ENCODE data around the gene UMODL1. TPM values are rescaled to one million over a fixed set of nuclear protein-coding genes. Genes with fewer than 3 reads are reported as not detected.
"Not testable (repeated sequence)": the region's sequence is repeated elsewhere in the genome, so short reads cannot be mapped to it uniquely, and the experiment has no call there.

UMODL1 gene
- total RNA-seq, 2 experiments from 2014 or later, result 7.4 to 12.3 TPM

DNA sequence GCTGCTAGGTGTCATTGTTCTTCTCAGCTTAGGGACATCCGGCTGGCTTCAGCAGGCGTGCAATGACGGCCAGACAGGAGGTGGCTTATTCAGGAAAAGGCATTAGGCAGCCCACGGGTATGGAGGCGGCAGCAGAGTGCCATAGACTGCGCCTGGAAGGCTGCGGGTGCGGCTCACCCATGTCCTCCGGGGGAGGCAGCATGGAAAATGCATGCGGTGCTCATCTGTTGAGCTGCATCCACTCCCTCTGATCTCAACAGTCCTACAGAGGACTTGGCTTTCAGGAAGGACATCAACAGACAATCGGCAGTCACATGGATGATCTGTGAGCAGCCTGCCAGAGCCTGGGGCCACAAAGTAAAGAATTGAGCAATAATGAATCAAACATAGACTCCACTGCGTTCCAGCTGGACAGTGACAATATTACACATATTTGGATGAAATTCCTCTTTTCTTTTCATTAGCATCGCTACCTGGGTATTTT is 42.9 kb downstream of the UMODL1 start:
- Histone ChIP-seq H3K79me2 (ENCODE audit: insufficient read depth, low read depth, low read length) (no peaks in the 10 kb centered on the region), H3K27ac (ENCODE audit: low read depth, low read length, poor library complexity, severe bottlenecking) (no peak overlapping the region), H2AFZ (ENCODE audit: low read length) (no peak overlapping the region), H3K4me2 (ENCODE audit: low read length) (no peak overlapping the region), H3K4me3 (ENCODE audit: low read depth, low read length, poor library complexity, severe bottlenecking) (no peak overlapping the region), H3K4me1 (ENCODE audit: insufficient read depth, low read length, poor library complexity, severe bottlenecking) (peaks cover 42% of the 10 kb centered on the region), H4K20me1 (ENCODE audit: insufficient read depth, low read length) (no peaks in the 10 kb centered on the region), H3K36me3 (ENCODE audit: insufficient read depth, low read length) (no peaks in the 10 kb centered on the region), H3K9me3 (ENCODE audit: low read length) (no peaks in the 10 kb centered on the region), H3K9me2 (ENCODE audit: insufficient read depth, low read length) (no peaks in the 10 kb centered on the region)
- CTCF ChIA-PET (ENCODE audit: unreplicated experiment), result interaction anchor here (0.9 kb wide), 1 partner anchor 38 kb away, joined by 3 read pairs; no protein-coding TSS in a partner anchor
- BruUV-seq (replicated peaks), result no TSS peak
- POLR2A ChIA-PET, result interaction anchor here (0.5 kb wide), 1 partner anchor 97 kb away, joined by 3 read pairs; no protein-coding TSS in a partner anchor
- intact Hi-C loops (cut with micrococcal nuclease; ENCODE audit: unreplicated experiment), result no loop called here
- 0 out of 2 replicates have a peak, but pooled peaks have one; percentile 20 for TF ChIP-seq CTCF (conservative IDR thresholded peaks at IDR 0.05; ENCODE audit: low read length)
- no peak for TF ChIP-seq EZH2phosphoT487 (IDR thresholded peaks at IDR 0.05; ENCODE audit: borderline replicate concordance, low read depth, low read length)
- no peak for DNase-seq (ENCODE audit: low spot score)

DNA sequence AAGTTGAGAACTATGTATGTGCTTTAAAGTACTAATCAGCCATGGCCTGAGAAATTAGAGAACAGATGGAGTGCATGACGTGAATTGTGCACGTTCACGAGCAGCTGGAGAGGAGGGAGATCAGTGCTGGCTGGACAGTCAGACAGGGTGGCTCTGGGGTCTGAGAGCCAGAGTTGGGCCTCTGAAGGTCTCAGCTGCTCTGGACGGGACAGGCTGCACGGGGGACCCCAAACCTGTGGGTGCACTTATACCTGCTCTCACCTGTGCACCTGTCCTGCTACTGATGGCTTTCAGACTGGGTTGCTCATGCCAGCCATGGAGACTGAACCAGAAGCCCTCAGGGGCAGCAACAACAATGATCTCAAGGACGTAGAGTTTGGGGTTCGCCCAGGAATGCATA is 43.5 kb downstream of the UMODL1 start:
- no peak overlapping the region for H3K4me3 ChIP-seq (ENCODE audit: low read depth, low read length, poor library complexity, severe bottlenecking)
- CTCF ChIA-PET (ENCODE audit: unreplicated experiment), result no interaction called here
- no peak for DNase-seq (ENCODE audit: low spot score)
- no peaks in the 10 kb centered on the region for H3K9me2 ChIP-seq (ENCODE audit: insufficient read depth, low read length)
- no peaks in the 10 kb centered on the region for H3K9me3 ChIP-seq (ENCODE audit: low read length)
- H3K36me3 ChIP-seq (ENCODE audit: insufficient read depth, low read length), result no peaks in the 10 kb centered on the region
- no peak overlapping the region for H2AFZ ChIP-seq (ENCODE audit: low read length)
- TF ChIP-seq EZH2phosphoT487 (IDR thresholded peaks at IDR 0.05; ENCODE audit: borderline replicate concordance, low read depth, low read length) (no peak), CTCF (conservative IDR thresholded peaks at IDR 0.05; ENCODE audit: low read length) (no peak)
- H3K4me2 ChIP-seq (ENCODE audit: low read length), result no peak overlapping the region
- H3K4me1 ChIP-seq (ENCODE audit: insufficient read depth, low read length, poor library complexity, severe bottlenecking), result peaks cover 44% of the 10 kb centered on the region
- no peak overlapping the region for H3K27ac ChIP-seq (ENCODE audit: low read depth, low read length, poor library complexity, severe bottlenecking)
- intact Hi-C loops (cut with micrococcal nuclease; ENCODE audit: unreplicated experiment), result loop anchor here (5.0 kb wide), 2 partner anchors 423 to 502 kb away; no protein-coding TSS in a partner anchor
- BruUV-seq (replicated peaks), result no TSS peak
- no peaks in the 10 kb centered on the region for H3K79me2 ChIP-seq (ENCODE audit: insufficient read depth, low read depth, low read length)
- POLR2A ChIA-PET, result interaction anchor here (0.5 kb wide), 1 partner anchor 98 kb away, joined by 3 read pairs; no protein-coding TSS in a partner anchor
- H4K20me1 ChIP-seq (ENCODE audit: insufficient read depth, low read length), result no peaks in the 10 kb centered on the region

DNA sequence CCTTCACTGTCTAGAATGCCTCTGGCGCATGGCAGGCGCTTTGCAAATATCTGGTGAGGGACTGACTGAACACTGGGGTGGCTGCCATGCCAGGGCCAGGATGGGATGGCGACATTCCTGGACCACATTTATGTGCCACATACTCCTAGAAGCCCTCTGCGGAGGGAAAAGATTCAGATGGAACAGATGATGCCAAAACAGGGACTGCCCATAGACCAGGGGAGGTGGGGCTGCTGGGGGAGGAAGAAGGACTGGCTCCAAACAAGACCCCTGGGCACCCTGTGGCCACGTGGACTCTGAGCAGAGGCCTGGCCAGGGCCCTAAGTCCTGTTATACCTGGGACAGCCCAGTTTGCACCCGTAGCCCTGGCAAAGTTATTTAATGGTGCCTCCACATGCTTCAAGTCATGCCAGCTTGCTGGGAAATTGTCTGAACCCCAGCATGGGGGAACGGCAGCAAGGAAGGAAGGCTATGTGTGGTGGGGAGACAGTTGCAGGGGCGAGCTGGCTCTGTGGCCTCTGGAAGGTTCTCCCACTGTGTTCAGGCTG is 44.1 kb downstream of the UMODL1 start:
- TF ChIP-seq CTCF (conservative IDR thresholded peaks at IDR 0.05; ENCODE audit: low read length) (no peak), EZH2phosphoT487 (IDR thresholded peaks at IDR 0.05; ENCODE audit: borderline replicate concordance, low read depth, low read length) (no peak)
- Histone ChIP-seq H4K20me1 (ENCODE audit: insufficient read depth, low read length) (no peaks in the 10 kb centered on the region), H3K9me2 (ENCODE audit: insufficient read depth, low read length) (no peaks in the 10 kb centered on the region), H3K4me1 (ENCODE audit: insufficient read depth, low read length, poor library complexity, severe bottlenecking) (peaks cover 50% of the 10 kb centered on the region), H3K4me2 (ENCODE audit: low read length) (no peak overlapping the region), H3K4me3 (ENCODE audit: low read depth, low read length, poor library complexity, severe bottlenecking) (no peak overlapping the region), H3K9me3 (ENCODE audit: low read length) (no peaks in the 10 kb centered on the region), H3K79me2 (ENCODE audit: insufficient read depth, low read depth, low read length) (no peaks in the 10 kb centered on the region), H3K36me3 (ENCODE audit: insufficient read depth, low read length) (no peaks in the 10 kb centered on the region), H2AFZ (ENCODE audit: low read length) (no peak overlapping the region), H3K27ac (ENCODE audit: low read depth, low read length, poor library complexity, severe bottlenecking) (no peak overlapping the region)
- ChIA-PET POLR2A (interaction anchor here (0.6 kb wide), 1 partner anchor 25 kb away, joined by 3 read pairs; no protein-coding TSS in a partner anchor), CTCF (ENCODE audit: unreplicated experiment) (no interaction called here)
- intact Hi-C loops (cut with micrococcal nuclease; ENCODE audit: unreplicated experiment), result loop anchor here (5.0 kb wide), 2 partner anchors 422 to 503 kb away; no protein-coding TSS in a partner anchor
- DNase-seq (ENCODE audit: low spot score), result no peak
- BruUV-seq (replicated peaks), result no TSS peak

GRCh38 chr21:42116551-42116950 is 45.4 kb downstream of the UMODL1 start:
- H4K20me1 ChIP-seq (ENCODE audit: insufficient read depth, low read length); H2AFZ ChIP-seq (ENCODE audit: low read length); H3K9me2 ChIP-seq (ENCODE audit: insufficient read depth, low read length); H3K4me3 ChIP-seq (ENCODE audit: low read depth, low read length, poor library complexity, severe bottlenecking); H3K79me2 ChIP-seq (ENCODE audit: insufficient read depth, low read depth, low read length); DNase-seq (ENCODE audit: low spot score); H3K9me3 ChIP-seq (ENCODE audit: low read length); H3K36me3 ChIP-seq (ENCODE audit: insufficient read depth, low read length); BruUV-seq (replicated peaks): not testable (repeated sequence)
- Histone ChIP-seq H3K4me1 (ENCODE audit: insufficient read depth, low read length, poor library complexity, severe bottlenecking) (peaks cover 63% of the 10 kb centered on the region), H3K27ac (ENCODE audit: low read depth, low read length, poor library complexity, severe bottlenecking) (peak overlapping the region; percentile 27), H3K4me2 (ENCODE audit: low read length) (peak overlapping the region; percentile 82; the same call in 1 of the 2 replicates)
- CTCF ChIA-PET (ENCODE audit: unreplicated experiment), result interaction anchor here (0.6 to 1.0 kb wide), 3 partner anchors 76 to 831 kb away, joined by 3 read pairs; no protein-coding TSS in a partner anchor
- intact Hi-C loops (cut with micrococcal nuclease; ENCODE audit: unreplicated experiment), result loop anchor here (2.0 to 5.0 kb wide), 5 partner anchors 54 to 504 kb away; no protein-coding TSS in a partner anchor
- POLR2A ChIA-PET, result interaction anchor here (0.7 to 4.9 kb wide), 5 partner anchors 13 to 296 kb away, joined by 3 to 23 read pairs (median 5); no protein-coding TSS in a partner anchor

All from OCI-LY7 (cell line).